ENCODE measurements around the gene EML4. TPM values are rescaled to one million over a fixed set of nuclear protein-coding genes. Genes with fewer than 3 reads are reported as not detected.

Gene EML4
- total RNA-seq, 8 experiments from 2014 or later = 24.1 to 94.3 (median 45.2) TPM

DNA sequence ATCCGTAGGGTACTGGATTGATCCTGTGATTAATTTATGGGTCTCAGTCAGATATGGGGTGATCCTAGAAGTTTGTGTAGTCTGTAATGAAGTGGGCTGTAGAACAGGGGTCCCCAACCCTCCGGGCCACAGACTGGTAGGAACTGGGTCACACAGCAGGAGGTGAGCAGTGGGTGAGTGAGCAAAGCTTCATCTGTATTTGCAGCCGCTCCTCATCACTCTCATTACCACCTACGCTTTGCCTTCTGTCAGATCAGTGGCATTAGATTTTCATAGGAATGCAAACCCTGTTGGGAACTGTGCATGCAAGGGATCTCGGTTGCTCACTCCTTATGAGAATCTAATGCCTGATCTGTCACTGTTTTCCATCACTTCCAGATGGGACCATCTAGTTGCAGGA is 48.8 kb downstream of the EML4 start:
- ATAC-seq (replicated peaks in 6 of 8) = peak in 1 of 8 experiments; percentile 34
- 27 to 100% (median 67%) methylated on average over 1 to 4 of the region's 5 CpGs for WGBS, 10 experiments
- no peaks in the 10 kb centered on the region for H3K4me1 ChIP-seq (replicated peaks in 1 of 2)
- in situ Hi-C loops (cut with MboI; ENCODE audit: low pct_unique_long_range_greater_than_20kb in 2 of 9, low sequenced_read_pairs in 9 of 9, unreplicated experiment in 9 of 9) = no loop called here
- no peak overlapping the region for H3K4me3 ChIP-seq
- no peak overlapping the region for H3K27ac ChIP-seq

- in situ Hi-C loops (cut with MboI; ENCODE audit: low pct_unique_long_range_greater_than_20kb in 2 of 9, low sequenced_read_pairs in 9 of 9, unreplicated experiment in 9 of 9) = no loop called here
- ATAC-seq (replicated peaks in 6 of 8) = no peak
- WGBS, 10 experiments = 96 to 100% (median 100%) methylated on average over 2 to 3 of the region's 3 CpGs; no CpG with 5 or more reads in 4 of the 10 experiments
- no peaks in the 10 kb centered on the region for H3K4me1 ChIP-seq (replicated peaks in 1 of 2)
- H3K4me3 ChIP-seq = no peak overlapping the region
- no peak overlapping the region for H3K27ac ChIP-seq
These were observed 49.6 kb downstream of the EML4 start for GRCh38 chr2:42218712-42219111.

- ATAC-seq (replicated peaks in 6 of 8) = no peak
- no peak overlapping the region for H3K4me3 ChIP-seq
- no peaks in the 10 kb centered on the region for H3K4me1 ChIP-seq (replicated peaks in 1 of 2)
- 68 to 100% (median 92%) methylated on average over 1 to 3 of the region's 3 CpGs; no CpG with 5 or more reads in 2 of the 10 experiments for WGBS, 10 experiments
- in situ Hi-C loops (cut with MboI; ENCODE audit: low pct_unique_long_range_greater_than_20kb in 2 of 9, low sequenced_read_pairs in 9 of 9, unreplicated experiment in 9 of 9) = no loop called here
- H3K27ac ChIP-seq = no peak overlapping the region
These were observed 50.0 kb downstream of the EML4 start for GRCh38 chr2:42219160-42219559.

- WGBS, 10 experiments = 30 to 100% (median 82%) methylated on average over 2 to 3 of the region's 3 CpGs; no CpG with 5 or more reads in 2 of the 10 experiments
- Histone ChIP-seq H3K4me3 (no peak overlapping the region), H3K27ac (no peak overlapping the region), H3K4me1 (replicated peaks in 1 of 2) (no peaks in the 10 kb centered on the region)
- in situ Hi-C loops (cut with MboI; ENCODE audit: low pct_unique_long_range_greater_than_20kb in 2 of 9, low sequenced_read_pairs in 9 of 9, unreplicated experiment in 9 of 9) = no loop called here
- no peak for ATAC-seq (replicated peaks in 6 of 8)
These were observed 51.4 kb downstream of the EML4 start for GRCh38 chr2:42220566-42220965.

- Histone ChIP-seq H3K27ac (no peak overlapping the region), H3K4me1 (replicated peaks in 1 of 2) (no peaks in the 10 kb centered on the region), H3K4me3 (no peak overlapping the region)
- WGBS, 10 experiments = 8 to 100% (median 85%) methylated on average over 1 to 4 of the region's 4 CpGs
- ATAC-seq (replicated peaks in 6 of 8) = peak in 2 of 8 experiments; percentile 19 to 57
- in situ Hi-C loops (cut with MboI; ENCODE audit: low pct_unique_long_range_greater_than_20kb in 2 of 9, low sequenced_read_pairs in 9 of 9, unreplicated experiment in 9 of 9) = no loop called here
These were observed 54.1 kb downstream of the EML4 start for GRCh38 chr2:42223067-42223854.

DNA sequence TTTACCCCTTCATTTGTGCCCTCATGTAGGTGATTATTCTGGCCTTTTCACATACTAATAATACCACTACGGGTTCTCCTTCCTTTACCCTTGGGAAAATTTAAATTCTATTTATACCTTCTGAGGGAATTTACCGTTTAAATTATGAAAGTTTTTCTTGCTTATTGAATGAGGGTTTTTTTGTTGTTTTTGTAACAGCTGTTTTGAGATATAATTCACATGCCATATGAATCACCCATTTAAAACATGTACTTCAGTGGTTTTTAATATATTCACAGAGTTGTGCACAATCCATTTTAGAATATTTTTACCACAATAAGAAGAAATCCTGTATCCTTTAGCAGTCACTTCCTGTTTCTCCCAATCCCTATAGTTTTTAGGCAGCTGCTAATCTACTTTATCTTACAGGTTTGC is 54.7 kb downstream of the EML4 start:
- no peak overlapping the region for H3K4me3 ChIP-seq
- peak in 3 of 8 experiments; percentile 23 to 37 (median 28) for ATAC-seq (replicated peaks in 6 of 8)
- no peaks in the 10 kb centered on the region for H3K4me1 ChIP-seq (replicated peaks in 1 of 2)
- no peak overlapping the region for H3K27ac ChIP-seq
- 0 to 100% (median 57%) methylated on average over 1 to 2 of the region's 2 CpGs; no CpG with 5 or more reads in 1 of the 10 experiments for WGBS, 10 experiments
- in situ Hi-C loops (cut with MboI; ENCODE audit: low pct_unique_long_range_greater_than_20kb in 2 of 9, low sequenced_read_pairs in 9 of 9, unreplicated experiment in 9 of 9) = no loop called here

DNA sequence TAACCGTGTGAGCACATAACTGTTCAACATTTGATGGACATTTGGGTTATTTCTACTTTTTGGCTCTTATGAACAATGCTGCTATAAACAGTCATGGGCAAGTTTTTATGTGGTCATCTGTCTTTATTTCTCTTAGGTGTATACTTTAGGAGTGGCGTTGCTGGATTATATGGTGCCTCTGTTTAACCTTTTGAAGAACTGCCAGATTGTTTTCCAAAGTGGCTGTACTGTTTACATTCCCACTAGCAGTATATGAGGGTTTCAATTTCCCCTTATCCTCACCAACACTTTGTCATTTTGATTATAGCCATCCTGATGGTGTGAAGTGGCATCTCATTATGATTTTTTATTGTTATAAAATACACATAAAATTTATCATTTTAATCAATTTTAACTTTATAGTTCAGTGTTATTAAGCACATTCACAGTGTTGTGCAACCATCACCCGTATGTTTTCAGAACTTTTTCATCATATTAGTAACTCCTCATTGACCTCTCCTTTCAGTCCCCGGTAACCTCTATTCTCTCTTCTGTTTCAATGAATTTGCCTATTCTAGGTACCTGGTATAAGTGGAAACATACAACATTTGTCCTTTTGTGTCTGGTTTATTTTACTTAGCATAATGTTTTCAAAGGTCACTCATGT is 55.4 kb downstream of the EML4 start:
- 4 to 100% (median 93%) methylated on average over 1 to 4 of the region's 4 CpGs for WGBS, 10 experiments
- H3K27ac ChIP-seq = no peak overlapping the region
- no peaks in the 10 kb centered on the region for H3K4me1 ChIP-seq (replicated peaks in 1 of 2)
- no peak overlapping the region for H3K4me3 ChIP-seq
- in situ Hi-C loops (cut with MboI; ENCODE audit: low pct_unique_long_range_greater_than_20kb in 2 of 9, low sequenced_read_pairs in 9 of 9, unreplicated experiment in 9 of 9) = no loop called here
- ATAC-seq (replicated peaks in 6 of 8) = no peak

DNA sequence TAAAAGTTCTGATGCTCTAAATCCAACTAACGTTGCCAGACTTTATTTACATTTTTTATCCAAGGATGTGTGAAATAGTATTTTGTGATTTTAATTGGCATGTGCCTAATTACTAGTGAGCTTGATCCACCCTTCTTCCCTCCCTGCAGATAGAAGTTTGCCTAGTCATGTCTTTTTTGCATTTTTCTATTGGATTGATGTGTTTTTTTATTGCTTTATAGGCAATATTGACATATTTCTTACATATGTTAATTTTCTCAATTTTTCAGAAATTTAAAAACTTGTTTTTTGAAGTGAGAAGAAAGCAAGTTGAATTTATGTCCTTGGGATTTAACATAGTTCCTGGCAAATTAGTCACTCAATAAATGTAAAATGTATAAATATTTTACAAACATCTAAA is 56.4 kb downstream of the EML4 start:
- in situ Hi-C loops (cut with MboI; ENCODE audit: low pct_unique_long_range_greater_than_20kb in 2 of 9, low sequenced_read_pairs in 9 of 9, unreplicated experiment in 9 of 9) = no loop called here
- no peak overlapping the region for H3K4me3 ChIP-seq
- ATAC-seq (replicated peaks in 6 of 8) = no peak
- no peak overlapping the region for H3K27ac ChIP-seq
- whole genome bisulfite sequencing, 10 experiments = 0 to 100% (median 55%) methylated on average over 1 of the region's 1 CpG; no CpG with 5 or more reads in 2 of the 10 experiments
- no peaks in the 10 kb centered on the region for H3K4me1 ChIP-seq (replicated peaks in 1 of 2)

- WGBS, 10 experiments = 50 to 100% (median 93%) methylated on average over 1 to 2 of the region's 2 CpGs; no CpG with 5 or more reads in 4 of the 10 experiments
- H3K4me1 ChIP-seq (replicated peaks in 1 of 2) = no peaks in the 10 kb centered on the region
- no peak overlapping the region for H3K27ac ChIP-seq
- in situ Hi-C loops (cut with MboI; ENCODE audit: low pct_unique_long_range_greater_than_20kb in 2 of 9, low sequenced_read_pairs in 9 of 9, unreplicated experiment in 9 of 9) = no loop called here
- no peak overlapping the region for H3K4me3 ChIP-seq
- no peak for ATAC-seq (replicated peaks in 6 of 8)
These were observed 58.3 kb downstream of the EML4 start for GRCh38 chr2:42227491-42227890.

GRCh38 chr2:42228101-42228500 is 58.9 kb downstream of the EML4 start:
- Histone ChIP-seq H3K4me3 (no peak overlapping the region), H3K4me1 (replicated peaks in 1 of 2) (no peaks in the 10 kb centered on the region), H3K27ac (no peak overlapping the region)
- WGBS, 10 experiments = 100% methylated on average over 1 of the region's 1 CpG; no CpG with 5 or more reads in 4 of the 10 experiments
- ATAC-seq (replicated peaks in 6 of 8) = no peak
- in situ Hi-C loops (cut with MboI; ENCODE audit: low pct_unique_long_range_greater_than_20kb in 2 of 9, low sequenced_read_pairs in 9 of 9, unreplicated experiment in 9 of 9) = no loop called here

- no peak for ATAC-seq (replicated peaks in 6 of 8)
- Histone ChIP-seq H3K4me3 (no peak overlapping the region), H3K27ac (no peak overlapping the region), H3K4me1 (replicated peaks in 1 of 2) (no peaks in the 10 kb centered on the region)
- 80 to 100% (median 92%) methylated on average over 1 to 2 of the region's 2 CpGs for WGBS, 10 experiments
- in situ Hi-C loops (cut with MboI; ENCODE audit: low pct_unique_long_range_greater_than_20kb in 2 of 9, low sequenced_read_pairs in 9 of 9, unreplicated experiment in 9 of 9) = no loop called here
These were observed 60.8 kb downstream of the EML4 start for GRCh38 chr2:42229949-42230348.

GRCh38 chr2:42230891-42231290 is 61.7 kb downstream of the EML4 start:
- Histone ChIP-seq H3K4me3 (no peak overlapping the region), H3K4me1 (replicated peaks in 1 of 2) (no peaks in the 10 kb centered on the region), H3K27ac (no peak overlapping the region)
- ATAC-seq (replicated peaks in 6 of 8) = peak in 1 of 8 experiments; percentile 17
- in situ Hi-C loops (cut with MboI; ENCODE audit: low pct_unique_long_range_greater_than_20kb in 2 of 9, low sequenced_read_pairs in 9 of 9, unreplicated experiment in 9 of 9) = no loop called here
- WGBS, 10 experiments = 40 to 100% (median 79%) methylated on average over 1 to 3 of the region's 3 CpGs

- WGBS, 10 experiments = 17 to 100% (median 67%) methylated on average over 1 of the region's 1 CpG; no CpG with 5 or more reads in 3 of the 10 experiments
These were observed 62.9 kb downstream of the EML4 start for GRCh38 chr2:42232024-42232423.

More at GRCh38 chr2:42232024-42232423, 62.9 kb downstream of the EML4 start:
- no peak overlapping the region for H3K27ac ChIP-seq
- no peak for ATAC-seq (replicated peaks in 6 of 8)
- no peak overlapping the region for H3K4me3 ChIP-seq
- in situ Hi-C loops (cut with MboI; ENCODE audit: low pct_unique_long_range_greater_than_20kb in 2 of 9, low sequenced_read_pairs in 9 of 9, unreplicated experiment in 9 of 9) = no loop called here
- no peaks in the 10 kb centered on the region for H3K4me1 ChIP-seq (replicated peaks in 1 of 2)
